Activated CD4-positive, alpha-beta T cell treated with anti-CD3 and anti-CD28 coated beads, Interleukin-2, amount 50 U/mL, for 4 hours (primary cell): ENCODE data around the gene NEU1.
"Not testable (repeated sequence)": the region's sequence is repeated elsewhere in the genome, so short reads cannot be mapped to it uniquely, and the experiment has no call there.

Experiments
- DNase-seq, 2 experiments: peaks; one replicate each; pipeline ENCODE4 v3.0.0-alpha.2; 2020

The NEU1 gene

GRCh38 chr6:31817133-31817928 lies 45.3 kb downstream of the NEU1 start:
- not testable (repeated sequence) for DNase-seq

- DNase-seq, result peak in 1 of 2 experiments; percentile 38
These were observed 47.4 kb downstream of the NEU1 start, which contains the start of the genes HSPA1A and HSPA1L for GRCh38 chr6:31815025-31815838. Gene HSPA1A (plus strand): TSS chr6:31815543. CDS start chr6:31815757, 214 bp downstream. Gene HSPA1L (minus strand): TSS chr6:31815283. CDS start chr6:31811972, 3,311 bp downstream.

GRCh38 chr6:31814677-31815024 lies 48.0 kb downstream of the NEU1 start:
- peak; percentile 55 to 57 for DNase-seq

- no peak for DNase-seq
These were observed 49.2 kb downstream of the NEU1 start for GRCh38 chr6:31813465-31813849.

- no peak for DNase-seq
These were observed 51.0 kb downstream of the NEU1 start for GRCh38 chr6:31811645-31812044.

GRCh38 chr6:31808599-31808998 lies 54.0 kb downstream of the NEU1 start:
- not testable (repeated sequence) for DNase-seq
